Measurements from ENCODE around the gene VMP1. TPM values are rescaled to one million over a fixed set of nuclear protein-coding genes. Genes with fewer than 3 reads are reported as not detected.
"Not testable (repeated sequence)": the region's sequence is repeated elsewhere in the genome, so short reads cannot be mapped to it uniquely, and the experiment has no call there.

VMP1 gene
- total RNA-seq, 1 donor from 2014 or later, result 209 TPM

DNA sequence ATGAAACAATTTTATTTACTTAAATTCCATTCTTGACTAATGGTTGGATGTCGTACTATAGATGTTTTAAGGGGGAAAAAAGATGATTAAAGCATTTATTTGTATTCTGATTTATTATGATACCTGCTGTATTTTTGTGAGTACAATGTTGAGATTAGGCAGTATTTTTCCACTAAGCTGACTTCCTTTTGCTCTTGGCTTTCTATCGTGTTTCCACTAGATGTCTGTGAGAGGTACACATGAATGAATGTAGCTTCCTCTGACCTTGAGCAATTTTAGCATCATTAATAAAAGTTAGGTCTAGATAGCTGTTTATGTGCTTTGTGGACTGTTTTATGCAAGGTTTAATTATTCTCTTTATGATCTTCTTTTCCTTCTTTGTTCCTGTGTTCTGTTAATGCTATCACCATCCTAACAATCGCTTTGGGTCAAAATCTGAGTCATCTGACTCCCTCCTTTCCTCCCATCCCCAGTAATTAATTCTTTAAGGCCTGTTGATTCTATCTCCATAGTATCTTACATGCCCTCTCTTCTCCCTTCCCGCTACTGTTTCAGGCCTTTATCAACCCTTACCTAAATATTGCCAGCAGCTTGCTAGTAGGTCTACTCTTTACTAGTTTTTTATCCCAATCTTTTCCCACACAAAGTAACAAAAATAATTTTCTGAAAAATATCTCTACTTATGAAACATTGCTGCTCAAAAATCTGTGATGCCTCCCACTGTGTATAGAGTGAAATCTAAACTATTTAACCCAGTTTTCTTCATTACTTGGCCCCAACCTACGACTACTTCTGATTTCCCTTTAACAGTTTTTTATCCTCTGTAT lies 76.0 kb downstream of the VMP1 start:
- DNase-seq, result peak; percentile 81

DNA sequence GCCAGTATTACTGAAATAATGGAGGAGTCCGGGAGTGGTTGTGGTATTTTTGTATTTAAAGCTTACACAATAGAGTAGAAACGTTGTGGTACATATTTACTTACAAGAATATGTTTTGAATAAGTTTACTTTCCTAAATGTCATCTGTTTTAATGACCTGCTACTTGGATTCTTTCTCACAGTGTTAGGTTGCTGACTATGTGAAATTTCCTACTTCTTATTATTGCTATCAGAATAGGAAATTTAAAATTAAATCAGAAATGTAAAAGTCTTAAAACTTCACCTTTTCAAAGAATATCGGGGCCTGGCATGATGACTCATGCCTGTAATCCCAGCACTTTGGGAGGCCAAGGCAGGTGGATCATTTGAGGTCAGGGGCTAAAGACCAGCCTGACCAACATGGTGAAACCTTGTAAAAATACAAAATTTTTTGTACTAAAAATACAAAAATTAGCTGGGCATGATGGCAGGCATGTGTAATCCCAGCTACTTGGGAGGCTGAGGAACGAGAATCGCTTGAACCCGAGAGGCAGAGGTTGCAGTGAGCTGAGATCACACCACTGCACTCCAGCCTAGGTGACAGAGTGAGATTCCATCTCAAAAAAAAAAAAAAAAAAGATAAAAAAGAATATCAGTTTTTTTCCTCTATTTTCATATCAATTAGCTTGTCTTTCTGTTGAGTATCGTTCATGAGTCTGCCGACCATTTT lies 77.8 kb downstream of the VMP1 start:
- DNase-seq, result no peak

DNA sequence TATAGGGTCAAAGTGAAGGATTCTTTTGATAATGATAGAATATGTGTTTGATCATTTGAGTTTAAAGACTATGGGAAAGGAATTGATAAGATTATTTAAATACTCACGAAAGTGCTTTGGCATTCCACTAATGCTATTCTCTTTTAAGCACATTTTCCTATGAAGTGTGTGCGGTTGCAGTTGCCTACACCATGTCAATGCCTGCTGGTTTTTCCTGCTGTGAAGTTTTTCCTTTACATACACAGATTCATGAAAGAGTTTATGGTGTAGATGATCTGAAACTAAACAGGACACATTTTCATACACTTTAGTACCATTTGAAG lies 78.7 kb downstream of the VMP1 start:
- no peak for DNase-seq

DNA sequence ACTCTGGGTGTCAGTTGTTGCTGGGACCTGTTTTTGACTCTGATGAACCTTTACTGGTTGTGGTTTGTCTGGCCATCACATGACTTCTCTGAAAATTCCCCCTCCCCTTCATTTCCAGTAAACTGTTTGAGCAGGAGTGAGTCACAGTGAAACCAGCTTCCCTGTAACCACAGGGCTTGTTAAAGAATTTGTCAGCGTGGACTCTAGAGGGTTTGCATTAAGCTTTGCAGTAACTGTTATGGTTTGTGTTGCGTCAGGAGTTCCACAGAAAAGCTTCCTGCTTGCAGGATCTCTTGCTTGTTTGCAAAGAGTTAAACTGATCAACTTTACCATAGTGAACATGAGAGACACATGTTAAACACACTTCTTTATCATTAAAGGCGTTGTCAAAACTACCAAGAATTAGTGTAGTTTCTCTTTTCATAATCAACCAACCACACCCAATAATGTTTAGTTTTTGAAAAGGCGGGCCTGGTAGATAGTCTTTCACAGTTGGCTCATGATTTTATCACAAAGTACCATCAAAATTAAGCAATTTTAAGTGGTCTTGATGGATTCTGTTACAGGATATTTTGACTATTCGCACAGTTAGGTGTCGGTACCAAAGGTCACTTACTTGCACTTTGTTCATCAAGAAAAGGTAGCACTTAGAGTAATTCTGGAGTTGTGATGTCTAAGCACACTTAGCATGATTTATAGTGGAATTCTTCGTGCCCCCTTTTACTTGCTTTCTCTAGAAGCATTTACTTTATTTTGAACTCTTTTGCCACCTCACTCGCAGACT lies 79.3 kb downstream of the VMP1 start:
- peak; percentile 97 for DNase-seq

DNA sequence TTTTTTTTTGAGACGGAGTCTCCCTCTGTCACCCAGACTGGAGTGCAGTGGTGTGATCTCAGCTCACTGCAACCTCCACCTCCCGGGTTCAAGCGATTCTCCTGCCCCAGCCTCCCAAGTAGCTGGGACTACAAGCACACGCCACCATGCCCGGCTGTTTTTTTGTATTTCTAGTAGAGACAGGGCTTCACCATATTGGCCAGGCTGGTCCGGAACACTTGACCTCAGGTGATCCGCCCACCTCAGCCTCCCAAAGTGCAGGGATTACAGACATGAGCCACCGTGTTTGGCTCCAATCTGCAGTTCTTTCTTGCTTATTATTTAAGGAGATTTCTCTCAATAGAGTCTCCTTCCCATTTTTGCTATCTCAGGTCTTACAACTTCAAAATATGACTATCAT lies 82.4 kb downstream of the VMP1 start:
- not testable (repeated sequence) for DNase-seq

DNA sequence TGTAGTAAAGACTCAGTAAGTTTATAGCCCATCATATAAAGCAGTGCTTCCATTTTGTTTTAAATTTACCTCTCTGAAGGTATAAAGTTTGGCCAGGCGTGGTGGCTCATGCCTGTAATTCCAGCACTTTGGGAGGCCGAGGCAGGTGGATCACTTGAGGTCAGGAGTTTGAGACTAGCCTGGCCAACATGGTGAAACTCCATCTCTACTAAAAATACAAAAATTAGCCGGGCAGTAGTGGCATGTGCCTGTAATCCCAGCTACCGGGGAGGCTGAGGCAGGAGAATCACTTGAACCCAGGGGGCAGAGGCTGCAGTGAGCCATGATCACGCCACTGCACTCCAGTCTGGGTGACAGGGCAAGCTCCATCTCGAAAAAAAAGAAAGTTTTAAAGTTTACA lies 83.0 kb downstream of the VMP1 start:
- DNase-seq, result not testable (repeated sequence)

DNA sequence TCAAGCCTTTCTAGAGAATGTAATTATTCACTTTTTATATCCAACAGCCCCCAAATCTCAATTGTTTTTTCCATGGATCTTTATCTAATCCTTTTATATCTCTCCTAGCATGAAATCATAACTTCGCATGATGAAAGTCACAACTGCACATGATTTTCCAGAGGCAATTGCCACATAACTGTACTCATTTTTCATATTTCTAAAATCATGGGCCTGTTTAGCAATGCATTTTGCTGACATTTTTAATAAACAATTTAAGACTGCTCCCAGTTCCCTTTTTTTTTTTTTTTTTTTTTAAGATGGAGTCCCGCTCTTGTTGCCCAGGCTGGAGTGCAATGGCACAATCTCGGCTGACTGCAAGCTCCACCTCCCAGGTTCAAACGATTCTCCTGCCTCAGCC lies 83.5 kb downstream of the VMP1 start:
- no peak for DNase-seq

DNA sequence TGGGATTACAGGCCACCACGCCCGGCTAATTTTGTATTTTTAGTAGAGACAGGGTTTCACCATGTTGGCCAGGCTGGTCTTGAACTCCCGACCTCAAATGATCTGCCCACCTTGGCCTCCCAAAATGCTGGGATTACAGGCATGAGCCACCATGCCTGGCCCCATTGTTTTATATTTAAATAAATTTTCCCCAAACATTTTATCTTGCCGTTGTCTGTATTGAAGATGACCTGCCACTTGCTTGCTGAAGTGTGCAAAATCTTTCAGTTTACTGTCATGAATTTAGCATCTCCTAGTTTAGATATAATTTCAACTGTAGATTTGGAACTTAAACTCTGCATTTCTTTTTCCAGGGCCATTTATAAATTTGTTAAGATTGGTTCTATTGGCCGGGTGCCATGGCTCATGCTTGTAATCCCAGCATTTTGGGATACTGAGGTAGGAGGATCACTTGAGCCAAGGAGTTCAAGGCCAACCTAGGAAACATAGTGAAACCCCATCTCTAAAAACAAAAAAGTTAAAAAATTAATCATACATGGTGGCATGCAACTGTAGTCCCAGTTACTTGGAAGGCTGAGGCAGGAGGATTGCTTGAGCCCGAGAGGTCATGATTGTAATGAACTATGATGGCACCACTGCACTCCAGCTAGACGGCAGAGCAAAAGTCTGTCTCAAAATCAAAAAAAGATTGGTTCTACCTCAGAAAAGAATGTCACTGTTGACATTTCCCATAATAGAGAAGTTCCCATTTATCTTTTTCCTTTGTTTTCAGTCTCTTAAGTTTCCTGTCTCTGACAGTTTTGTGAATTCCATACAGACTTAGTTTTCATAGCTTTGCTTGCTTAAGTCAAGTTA lies 84.4 kb downstream of the VMP1 start:
- peak; percentile 72 for DNase-seq

DNA sequence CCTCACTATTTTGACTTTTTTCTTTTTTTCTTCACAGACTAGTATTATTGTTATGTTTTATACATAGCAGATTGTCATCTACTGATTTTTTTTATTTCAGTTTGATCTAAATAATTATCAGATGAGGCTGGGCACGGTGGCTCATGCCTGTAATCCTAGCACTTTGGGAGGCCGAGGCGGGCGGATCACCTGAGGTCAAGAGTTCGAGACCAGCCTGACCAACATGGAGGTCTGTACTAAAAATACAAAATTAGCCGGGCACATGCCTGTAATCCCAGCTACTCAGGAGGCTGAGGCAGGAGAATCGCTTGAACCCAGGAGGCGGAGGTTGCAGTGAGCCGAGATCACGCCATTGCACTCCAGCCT lies 85.0 kb downstream of the VMP1 start:
- DNase-seq, result not testable (repeated sequence)

DNA sequence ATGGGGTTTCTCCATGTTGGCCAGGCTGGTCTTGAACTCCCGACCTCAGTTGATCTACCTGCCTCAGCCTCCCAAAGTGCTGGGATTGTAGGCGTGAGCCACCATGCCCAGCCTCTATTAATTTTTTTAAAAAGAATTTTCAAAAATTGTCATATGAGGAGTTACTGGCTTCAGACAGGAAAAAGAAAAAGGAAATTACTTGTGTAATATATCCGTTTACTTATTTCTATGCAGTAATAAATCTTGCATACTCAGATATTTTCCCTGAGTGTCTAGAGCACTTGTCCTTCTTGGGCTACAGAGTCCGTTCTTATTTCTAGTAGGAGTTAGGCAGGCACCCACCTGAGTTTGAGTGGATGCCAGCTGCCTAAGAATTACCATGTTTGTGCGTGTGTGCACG lies 85.8 kb downstream of the VMP1 start:
- peak; percentile 38 for DNase-seq

DNA sequence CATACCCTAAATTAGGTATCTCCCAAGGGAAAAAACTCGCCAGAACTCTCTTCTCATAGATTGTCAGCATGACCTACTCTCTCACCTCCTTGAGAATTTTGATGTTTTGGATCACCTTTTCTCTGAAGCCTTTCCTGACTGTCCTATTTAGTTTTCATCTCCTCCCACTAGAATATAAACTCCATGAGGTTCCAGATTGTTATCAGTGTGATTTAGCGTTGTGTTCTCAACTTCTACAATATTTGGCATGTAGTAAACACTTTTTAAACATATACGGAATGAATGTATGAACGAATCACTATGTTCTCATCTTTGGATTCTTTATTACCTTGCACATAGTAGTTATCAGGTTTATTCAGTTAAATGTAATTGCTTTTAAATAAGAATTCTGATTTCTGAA lies 88.7 kb downstream of the VMP1 start:
- no peak for DNase-seq

DNA sequence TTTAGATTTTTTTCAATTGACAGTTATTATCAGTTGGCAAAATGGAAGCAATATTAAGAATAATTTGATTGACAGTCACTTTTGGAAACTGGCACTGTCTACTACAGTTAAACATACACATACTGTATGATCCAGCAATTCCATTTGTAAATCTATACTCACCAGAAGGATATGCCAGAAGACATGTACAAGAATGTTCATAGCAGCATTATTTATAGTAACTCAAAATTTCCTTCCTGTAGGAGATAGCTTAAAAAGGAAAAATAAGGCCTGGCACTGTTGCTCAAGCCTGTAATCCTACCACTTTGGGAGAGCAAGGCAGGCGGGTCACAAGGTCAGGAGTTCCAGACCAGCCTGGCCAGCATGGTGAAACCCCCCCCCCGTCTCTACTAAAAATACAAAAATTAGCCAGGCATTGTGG lies 89.3 kb downstream of the VMP1 start:
- DNase-seq, result peak; percentile 34

DNA sequence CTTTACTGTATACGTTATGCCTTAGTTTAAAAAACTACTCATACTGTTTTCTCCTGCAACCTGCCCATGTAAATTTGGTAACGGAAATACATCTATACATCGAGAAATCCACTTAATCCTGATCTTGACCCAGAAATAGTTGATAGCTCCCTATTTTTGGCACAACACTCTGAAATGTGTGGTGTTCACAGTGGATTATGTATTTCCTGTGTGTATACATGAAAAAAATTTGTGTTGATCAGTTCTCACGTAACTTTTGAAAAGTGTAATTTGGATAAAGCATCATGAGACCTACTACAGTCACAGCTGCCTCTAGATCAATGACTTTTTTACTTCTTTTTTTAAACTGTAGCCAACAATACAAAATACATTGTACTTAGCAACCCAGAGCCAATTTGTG lies 90.7 kb downstream of the VMP1 start:
- no peak for DNase-seq

DNA sequence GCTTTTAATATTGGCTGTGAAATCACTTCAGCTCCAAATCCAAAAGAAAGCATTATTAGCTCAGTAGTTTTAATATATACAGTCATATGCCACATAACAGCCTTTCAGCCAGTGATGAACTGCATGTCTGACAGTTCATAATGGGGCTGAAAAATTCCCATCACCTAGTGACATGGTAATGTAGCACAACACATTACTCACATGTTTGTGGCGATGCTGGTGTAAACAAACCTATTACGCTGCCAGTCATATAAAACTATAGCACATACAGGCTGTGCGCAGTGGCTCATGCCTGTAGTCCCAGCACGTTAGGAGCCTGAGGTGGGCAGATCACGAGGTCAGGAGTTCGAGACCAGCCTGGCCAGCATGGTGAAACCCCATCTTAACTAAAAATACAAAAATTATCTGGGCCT lies 93.1 kb downstream of the VMP1 start:
- no peak for DNase-seq

DNA sequence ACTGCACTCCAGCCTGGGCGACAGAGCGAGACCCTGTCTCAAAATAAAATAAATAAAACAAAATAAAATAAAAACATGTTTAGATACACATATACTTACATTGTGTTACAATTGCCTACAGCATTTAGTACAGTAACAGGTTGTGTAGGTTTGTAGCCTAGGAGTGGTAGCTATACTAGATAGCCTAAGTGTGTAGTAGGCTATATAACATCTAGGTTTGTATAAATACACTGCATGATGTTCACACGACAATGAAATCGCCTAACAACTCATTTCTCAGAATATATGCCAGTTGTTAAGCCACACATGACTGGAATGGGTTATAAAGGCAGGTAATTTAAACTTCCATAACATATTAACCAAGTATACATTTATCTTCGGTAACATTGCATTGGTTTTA lies 94.7 kb downstream of the VMP1 start:
- no peak for DNase-seq

DNA sequence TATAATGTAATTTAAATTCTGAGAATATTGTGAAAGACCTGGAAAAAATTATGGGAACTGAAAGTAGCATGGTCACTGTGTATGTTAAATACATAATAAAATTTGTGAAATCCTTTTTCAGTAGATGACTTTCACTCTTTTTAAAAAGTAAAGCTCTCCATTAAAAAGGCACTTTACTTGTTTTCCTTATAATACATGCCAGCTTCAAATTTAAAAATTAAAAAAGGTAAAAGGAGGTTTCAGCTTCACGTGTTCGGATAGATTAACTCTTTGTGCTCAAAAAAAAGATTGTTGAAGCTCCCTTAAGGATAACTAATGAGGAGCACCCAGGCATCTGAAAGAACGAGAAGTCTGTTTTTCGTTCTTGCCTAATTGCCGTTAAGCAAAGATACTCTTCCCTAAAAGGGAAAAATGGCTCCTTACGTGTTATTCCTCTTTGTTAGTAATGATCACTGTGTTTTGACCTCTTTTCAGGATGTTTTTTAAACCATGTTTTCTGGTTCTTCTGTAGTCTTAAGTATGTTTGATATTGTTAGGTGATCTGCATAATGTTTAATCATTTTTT lies 97.5 kb downstream of the VMP1 start:
- DNase-seq, result no peak

DNA sequence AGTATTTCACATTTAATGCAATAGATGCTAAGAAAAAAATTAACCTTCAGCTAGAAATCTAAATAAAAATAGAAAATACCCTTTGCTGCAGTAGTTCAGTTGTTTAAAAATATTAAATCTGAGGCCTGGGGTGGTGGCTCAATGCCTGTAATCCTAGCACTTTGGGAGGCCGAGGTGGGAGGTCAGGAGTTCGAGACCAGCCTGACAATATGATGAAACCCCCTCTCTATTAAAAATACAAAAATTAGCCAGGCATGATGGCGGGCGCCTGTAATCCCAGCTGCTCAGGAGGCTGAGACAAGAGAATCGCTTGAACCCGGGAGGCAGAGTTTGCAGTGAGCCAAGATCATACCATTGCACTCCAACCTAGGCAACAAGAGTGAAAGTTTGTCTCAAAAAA lies 98.9 kb downstream of the VMP1 start:
- not testable (repeated sequence) for DNase-seq

DNA sequence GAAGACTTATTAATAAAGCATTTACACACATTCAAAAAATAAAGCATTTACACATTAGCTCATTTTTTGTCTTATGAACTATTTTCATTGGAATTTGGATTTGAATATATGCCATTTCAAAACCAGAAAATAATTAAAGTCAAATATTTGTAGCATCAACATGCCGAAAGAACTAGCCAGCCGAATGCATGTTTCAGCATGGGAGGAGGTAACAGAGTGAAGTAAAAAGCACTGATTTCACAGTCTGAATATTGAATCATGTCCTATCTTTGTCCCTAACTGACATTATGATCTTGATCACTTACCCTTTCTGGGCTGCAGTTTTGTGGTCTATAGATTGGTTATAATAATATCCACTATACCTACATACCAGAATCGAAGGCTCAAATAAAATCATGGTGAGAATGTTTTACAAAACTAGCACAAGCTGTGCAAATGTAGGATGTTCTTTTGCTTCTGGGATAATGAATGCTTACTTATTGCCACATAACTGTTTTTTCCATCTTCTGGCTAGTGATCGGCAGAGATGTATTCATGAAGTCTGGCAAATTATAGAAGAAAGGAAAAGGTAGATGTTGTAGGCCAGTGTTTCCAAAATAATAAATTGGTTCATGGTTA lies 100.5 kb downstream of the VMP1 start:
- DNase-seq, result no peak

DNA sequence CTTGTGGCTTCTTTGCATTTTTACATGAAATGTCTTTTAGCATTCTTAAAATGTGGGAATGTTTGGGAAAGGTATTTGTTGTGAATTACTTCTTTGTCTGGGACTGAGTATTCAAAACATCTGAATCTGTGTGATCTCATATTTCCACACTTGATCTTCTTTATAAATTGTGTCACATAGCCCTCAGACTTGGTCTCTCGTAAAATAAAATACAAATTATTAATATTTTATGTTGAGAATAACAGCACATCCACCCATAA lies 103.4 kb downstream of the VMP1 start:
- no peak for DNase-seq

DNA sequence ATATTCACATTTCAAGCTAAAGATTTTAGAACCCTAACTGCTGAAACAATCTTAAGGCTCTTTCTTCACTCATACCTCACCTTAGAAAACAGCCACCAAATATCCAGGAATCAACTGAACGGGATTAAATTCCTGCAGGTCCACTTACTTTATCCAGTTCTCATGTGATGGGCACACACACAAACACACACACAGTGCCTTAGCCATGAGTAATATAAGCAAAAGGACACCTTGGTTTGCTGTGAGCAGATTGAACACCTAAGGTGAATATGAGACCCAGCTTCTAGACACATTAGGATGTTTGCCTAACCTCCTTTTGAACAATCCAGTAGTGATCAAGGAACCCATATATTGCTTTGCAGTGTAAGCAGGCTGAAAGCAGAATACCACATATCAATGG lies 103.8 kb downstream of the VMP1 start:
- DNase-seq, result no peak

DNA sequence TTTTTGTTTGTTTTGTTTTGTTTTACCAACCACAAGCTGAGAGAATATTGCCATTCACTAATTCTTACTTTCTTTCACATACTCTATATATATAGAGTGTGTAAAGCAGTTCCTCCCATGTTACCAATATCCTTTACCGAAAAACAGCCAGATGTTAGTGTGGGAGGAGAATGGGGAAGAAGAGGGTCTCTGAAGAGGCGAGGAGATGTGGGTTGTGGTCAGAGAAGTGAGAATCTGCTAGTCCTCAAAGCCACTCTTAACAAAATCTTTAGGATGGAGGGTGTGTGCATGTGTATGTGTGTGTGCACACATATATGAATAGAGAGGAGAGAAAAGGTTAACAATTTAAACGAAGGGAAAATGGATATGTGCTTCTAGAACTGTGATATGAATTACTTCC lies 104.7 kb downstream of the VMP1 start:
- DNase-seq, result no peak

DNA sequence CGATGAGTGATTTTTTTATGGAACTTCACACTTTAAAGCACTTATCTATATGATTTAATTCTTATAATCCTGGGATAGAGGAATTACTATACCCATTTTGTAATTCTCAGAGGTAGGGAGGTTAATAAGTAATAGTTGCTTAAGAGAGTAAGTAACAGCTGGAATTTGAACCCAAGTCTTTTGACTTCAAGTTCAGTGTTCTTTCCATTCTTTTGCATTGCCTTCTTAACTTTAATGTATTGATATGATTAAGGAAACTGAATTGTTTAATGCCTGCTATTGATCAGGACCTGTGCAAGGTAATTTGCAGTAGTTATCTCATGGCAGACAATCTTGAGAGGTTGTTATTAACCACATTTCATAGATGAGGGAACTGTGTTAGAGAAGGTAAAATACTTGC lies 106.8 kb downstream of the VMP1 start:
- no peak for DNase-seq

Measured in dermis blood vessel endothelial cell (primary cell).